Keratinocyte (primary cell): ENCODE results near the gene ANKRD13D. TPM values are rescaled to one million over a fixed set of nuclear protein-coding genes. Genes with fewer than 3 reads are reported as not detected.

Experiments used
- DNase-seq: peaks from one replicate; pipeline ENCODE4 v3.0.0-alpha.2; 2011; ENCODE audit warnings: low read depth, missing footprints, low spot score
- FAIRE-seq: peaks from 2 replicates; lab custom pipeline; 2011; peaks lifted over from hg19 to GRCh38; lab: Jason Lieb, UNC
- H2AFZ ChIP-seq: 2 replicates; pipeline ENCODE4 v1.6.0; 2012; ENCODE audit warnings: low read length, control low read depth, inconsistent platforms; ENCODE audit not compliant: control insufficient read depth
- H3K27ac ChIP-seq: 2 replicates; pipeline ENCODE4 v1.5.1; 2011; ENCODE audit warnings: low read length; ENCODE audit not compliant: control insufficient read depth, insufficient read depth
- H3K27me3 ChIP-seq: 3 replicates; pipeline ENCODE4 v1.6.0; 2011; ENCODE audit warnings: low read length; ENCODE audit not compliant: control insufficient read depth, insufficient read depth; ENCODE audit errors: extremely low read depth
- H3K36me3 ChIP-seq, 2 experiments: 2 replicates in 1 of 2; 3 replicates in 1 of 2; pipeline ENCODE4 v1.5.1; 2011; ENCODE audit warnings: low read length in 2 of 2, mild to moderate bottlenecking in 1 of 2; ENCODE audit not compliant: control insufficient read depth in 2 of 2, insufficient read depth in 2 of 2; ENCODE audit errors: extremely low read depth in 1 of 2
- H3K4me1 ChIP-seq: 3 replicates; pipeline ENCODE4 v1.5.1; 2011; ENCODE audit warnings: low read length; ENCODE audit not compliant: control insufficient read depth, insufficient read depth; ENCODE audit errors: extremely low read depth
- H3K4me2 ChIP-seq: 3 replicates; pipeline ENCODE4 v1.6.0; 2011; ENCODE audit warnings: low read depth, low read length; ENCODE audit not compliant: control insufficient read depth, insufficient read depth; ENCODE audit errors: extremely low read depth
- H3K4me3 ChIP-seq, 3 experiments: fragments of 200-600 bp in 1 of 3; sonication (generic) in 1 of 3; 2 replicates in 2 of 3; 3 replicates in 1 of 3; pipeline ENCODE4 v1.5.1; 2011 to 2016; ENCODE audit warnings: low read length in 3 of 3, mild to moderate bottlenecking in 3 of 3, control low read depth in 2 of 3, inconsistent platforms in 1 of 3, low read depth in 1 of 3, mixed read lengths in 1 of 3, mixed run types in 1 of 3, moderate library complexity in 1 of 3; ENCODE audit not compliant: control insufficient read depth in 2 of 3, insufficient read depth in 2 of 3; ENCODE audit errors: extremely low read depth in 1 of 3
- H3K79me2 ChIP-seq: 2 replicates; pipeline ENCODE4 v1.6.0; 2012; ENCODE audit warnings: low read length; ENCODE audit not compliant: control insufficient read depth, insufficient read depth
- H3K9ac ChIP-seq: 3 replicates; pipeline ENCODE4 v1.6.0; 2011; ENCODE audit warnings: low read length; ENCODE audit not compliant: control insufficient read depth, insufficient read depth; ENCODE audit errors: extremely low read depth
- H3K9me1 ChIP-seq: 3 replicates; pipeline ENCODE4 v1.6.0; 2011; ENCODE audit warnings: low read length; ENCODE audit not compliant: control insufficient read depth, insufficient read depth; ENCODE audit errors: extremely low read depth
- H3K9me3 ChIP-seq: 2 replicates; pipeline ENCODE4 v1.5.1; 2012; ENCODE audit warnings: low read depth, low read length; ENCODE audit not compliant: control insufficient read depth
- H4K20me1 ChIP-seq: 3 replicates; pipeline ENCODE4 v1.6.0; 2011; ENCODE audit warnings: low read length; ENCODE audit not compliant: control insufficient read depth, insufficient read depth; ENCODE audit errors: extremely low read depth
- EZH2 ChIP-seq: IDR thresholded peaks from one replicate; pipeline ENCODE4 v1.6.1; 2012; ENCODE audit warnings: inconsistent platforms, mild to moderate bottlenecking, low read length, moderate library complexity
- dilution Hi-C: fragments of 300-500 bp; cut with MboI; formaldehyde crosslinking; loops from one replicate; pipeline ENCODE4 v1.7.0; 2020; ENCODE audit warnings: low sequenced_read_pairs; ENCODE audit not compliant: extremely low pct_ligation_motif_present
- polyA plus RNA-seq, 5 experiments: library from polyadenylated mRNA; depleted of rRNA in 3 of 5; stranded (reverse) in 3 of 5; stranded (forward) in 1 of 5; unstranded in 1 of 5; fragments of >200 nt; gene quantifications; 1 replicate in 1 of 5; 2 replicates in 3 of 5; 3 replicates in 1 of 5; pipeline versions ENCODE4 v1.2.1 to v1.2.3, GENCODE V29; 2011 to 2012; ENCODE audit warnings: missing spikeins in 2 of 5, low read depth in 1 of 5, low replicate concordance in 1 of 5
- TF ChIP-seq, protein P1 (sequence below), 3 experiments: IDR thresholded peaks in 1 of 3; conservative IDR thresholded peaks in 1 of 3; optimal IDR thresholded peaks in 1 of 3; 2 replicates in 2 of 3; 3 replicates in 1 of 3; pipeline versions ENCODE3 to v1.5.1; 2011; ENCODE audit warnings: low read length in 3 of 3, mild to moderate bottlenecking in 3 of 3, moderate library complexity in 2 of 3, control low read depth in 1 of 3, inconsistent platforms in 1 of 3; ENCODE audit not compliant: insufficient read depth in 2 of 3; ENCODE audit errors: extremely low read depth in 1 of 3

The ANKRD13D gene
- polyA plus RNA-seq, 1 donor (not counting 4 experiments of a cell fraction or from before 2014, with no cell fraction given) = 25.0 TPM

DNA sequence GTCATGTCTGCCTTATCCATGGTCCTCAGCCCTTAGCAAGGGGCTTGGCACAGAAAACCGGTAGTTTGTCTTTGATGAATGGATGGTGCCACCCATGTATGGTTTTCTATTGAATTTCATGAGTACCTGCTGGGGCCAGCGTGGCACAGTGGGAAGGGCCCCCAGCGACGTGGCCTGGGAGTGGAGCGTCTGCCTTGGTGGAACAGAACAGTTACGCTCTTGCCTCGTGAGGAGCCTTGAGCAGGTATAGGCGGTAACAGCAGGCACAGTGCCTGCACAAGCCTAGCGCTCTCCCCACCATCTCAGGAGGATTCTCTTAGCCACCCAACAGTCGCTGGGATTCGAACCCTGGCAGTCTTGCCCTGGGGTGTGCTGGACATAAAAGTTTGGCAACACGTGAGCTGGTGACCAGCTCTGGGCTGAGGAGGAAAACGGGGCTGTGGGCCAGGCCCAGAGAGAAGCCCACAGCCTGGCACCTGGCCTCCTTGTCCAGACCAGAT lies 11.2 kb downstream of the ANKRD13D start:
- H3K9me1 ChIP-seq = no peaks in the 10 kb centered on the region
- H3K9me3 ChIP-seq = peaks cover 3% of the 10 kb centered on the region
- H3K27ac ChIP-seq = no peak overlapping the region
- dilution Hi-C loops = no loop called here
- H3K36me3 ChIP-seq = peaks cover 31 to 32% of the 10 kb centered on the region in 2 experiments
- H3K79me2 ChIP-seq = peaks cover 7% of the 10 kb centered on the region
- H3K9ac ChIP-seq = no peak overlapping the region
- H4K20me1 ChIP-seq = no peaks in the 10 kb centered on the region
- H3K4me2 ChIP-seq = no peak overlapping the region
- TF ChIP-seq EZH2 = no peak
- TF ChIP-seq, protein P1, sequence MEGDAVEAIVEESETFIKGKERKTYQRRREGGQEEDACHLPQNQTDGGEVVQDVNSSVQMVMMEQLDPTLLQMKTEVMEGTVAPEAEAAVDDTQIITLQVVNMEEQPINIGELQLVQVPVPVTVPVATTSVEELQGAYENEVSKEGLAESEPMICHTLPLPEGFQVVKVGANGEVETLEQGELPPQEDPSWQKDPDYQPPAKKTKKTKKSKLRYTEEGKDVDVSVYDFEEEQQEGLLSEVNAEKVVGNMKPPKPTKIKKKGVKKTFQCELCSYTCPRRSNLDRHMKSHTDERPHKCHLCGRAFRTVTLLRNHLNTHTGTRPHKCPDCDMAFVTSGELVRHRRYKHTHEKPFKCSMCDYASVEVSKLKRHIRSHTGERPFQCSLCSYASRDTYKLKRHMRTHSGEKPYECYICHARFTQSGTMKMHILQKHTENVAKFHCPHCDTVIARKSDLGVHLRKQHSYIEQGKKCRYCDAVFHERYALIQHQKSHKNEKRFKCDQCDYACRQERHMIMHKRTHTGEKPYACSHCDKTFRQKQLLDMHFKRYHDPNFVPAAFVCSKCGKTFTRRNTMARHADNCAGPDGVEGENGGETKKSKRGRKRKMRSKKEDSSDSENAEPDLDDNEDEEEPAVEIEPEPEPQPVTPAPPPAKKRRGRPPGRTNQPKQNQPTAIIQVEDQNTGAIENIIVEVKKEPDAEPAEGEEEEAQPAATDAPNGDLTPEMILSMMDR (optimal IDR thresholded peaks at IDR 0.05 in 1 of 3, IDR thresholded peaks at IDR 0.05 in 1 of 3, conservative IDR thresholded peaks at IDR 0.05 in 1 of 3; ENCODE audit: extremely low read depth in 1 of 3, insufficient read depth in 2 of 3, low read length in 3 of 3) = no peak
- no peaks in the 10 kb centered on the region for H3K27me3 ChIP-seq
- no peak for DNase-seq
- H3K4me3 ChIP-seq = no peak overlapping the region
- H2AFZ ChIP-seq = no peak overlapping the region
- H3K4me1 ChIP-seq = peaks cover 22% of the 10 kb centered on the region
- no peak for FAIRE-seq

DNA sequence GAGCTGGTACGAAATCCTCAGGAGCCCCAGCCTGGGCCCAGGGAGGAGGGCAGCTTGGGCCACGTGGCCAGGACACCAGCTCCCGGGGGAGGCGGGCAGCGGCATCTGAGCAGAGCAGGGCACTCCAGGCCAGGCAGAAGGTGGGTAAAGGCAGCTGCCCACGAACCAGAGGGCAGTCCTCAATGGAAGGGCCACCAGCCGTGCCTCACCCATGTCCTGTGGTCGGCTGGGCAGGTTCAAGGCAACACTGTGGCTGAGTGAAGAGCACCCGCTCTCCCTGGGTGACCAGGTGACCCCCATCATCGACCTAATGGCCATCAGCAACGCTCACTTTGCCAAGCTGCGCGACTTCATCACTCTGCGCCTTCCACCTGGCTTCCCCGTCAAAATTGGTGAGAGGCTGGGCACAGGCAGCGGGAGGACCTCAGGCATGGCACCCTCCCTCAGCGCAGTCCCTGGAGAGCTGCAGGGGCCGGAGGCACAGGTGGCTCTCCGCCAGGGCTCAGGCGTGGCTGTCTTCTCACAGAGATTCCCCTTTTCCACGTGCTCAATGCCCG lies 11.7 kb downstream of the ANKRD13D start:
- no peaks in the 10 kb centered on the region for H3K27me3 ChIP-seq
- H3K9ac ChIP-seq = no peak overlapping the region
- peaks cover 5% of the 10 kb centered on the region for H3K79me2 ChIP-seq
- H3K27ac ChIP-seq = no peak overlapping the region
- no peak overlapping the region for H3K4me2 ChIP-seq
- FAIRE-seq (no peak), DNase-seq (no peak)
- dilution Hi-C loops = no loop called here
- no peaks in the 10 kb centered on the region for H4K20me1 ChIP-seq
- no peak overlapping the region for H2AFZ ChIP-seq
- H3K4me1 ChIP-seq = peaks cover 22% of the 10 kb centered on the region
- H3K9me3 ChIP-seq = peaks cover 2% of the 10 kb centered on the region
- H3K36me3 ChIP-seq = peaks cover 31 to 32% of the 10 kb centered on the region in 2 experiments
- no peak overlapping the region for H3K4me3 ChIP-seq
- no peak for TF ChIP-seq EZH2
- TF ChIP-seq, protein P1 (optimal IDR thresholded peaks at IDR 0.05 in 1 of 3, IDR thresholded peaks at IDR 0.05 in 1 of 3, conservative IDR thresholded peaks at IDR 0.05 in 1 of 3; ENCODE audit: extremely low read depth in 1 of 3, insufficient read depth in 2 of 3, low read length in 3 of 3) = no peak
- no peaks in the 10 kb centered on the region for H3K9me1 ChIP-seq
